GM21717 (cell line): Measurements from ENCODE around the gene KIAA0319L.
"Not testable (repeated sequence)": the region's sequence is repeated elsewhere in the genome, so short reads cannot be mapped to it uniquely, and the experiment has no call there.

Experiments
- ATAC-seq: cut with Tn5 transposase; IDR thresholded peaks from one replicate; pipeline ENCODE4 v1.9.1; 2021; ENCODE audit warnings: mild to moderate bottlenecking, moderate library complexity; ENCODE audit not compliant: unreplicated experiment

Gene KIAA0319L

DNA sequence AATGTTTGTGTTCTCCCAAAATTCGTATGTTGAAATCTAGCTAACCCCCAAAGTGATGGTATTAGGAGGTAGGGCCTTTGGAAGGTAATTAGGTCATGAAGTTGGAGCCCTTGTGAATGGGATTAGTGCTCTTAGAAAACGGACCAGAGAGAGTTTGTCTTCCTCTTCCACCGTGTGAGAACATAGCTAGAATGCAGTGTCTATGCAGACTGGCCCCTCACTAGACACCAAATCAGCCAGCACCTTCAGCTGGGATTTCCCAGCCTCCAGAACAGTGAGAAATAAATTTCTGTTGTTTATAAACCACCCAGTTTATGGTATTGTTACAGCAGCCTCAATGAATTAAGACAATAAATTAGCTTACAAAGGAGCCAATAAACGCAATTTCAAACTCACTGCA is 58.0 kb downstream of the KIAA0319L start:
- no peak for ATAC-seq

DNA sequence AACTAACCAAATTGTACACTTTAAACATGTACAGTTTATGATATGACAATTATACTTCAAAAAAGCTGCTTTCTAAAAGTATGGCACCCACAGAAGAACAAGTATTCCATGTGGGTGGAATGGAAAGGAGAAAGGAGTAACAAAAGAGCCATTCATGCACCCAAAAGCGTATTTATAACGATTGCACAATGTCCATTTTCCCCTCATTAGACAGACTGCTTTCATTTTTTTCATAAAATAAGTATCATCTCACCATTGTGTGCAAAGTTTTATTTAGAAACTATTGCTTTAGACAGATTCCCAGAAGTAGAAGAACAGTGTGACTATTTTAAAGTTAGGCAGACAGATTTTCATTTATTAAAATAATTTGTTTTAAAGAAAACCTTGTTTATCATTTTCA is 59.6 kb downstream of the KIAA0319L start:
- no peak for ATAC-seq

DNA sequence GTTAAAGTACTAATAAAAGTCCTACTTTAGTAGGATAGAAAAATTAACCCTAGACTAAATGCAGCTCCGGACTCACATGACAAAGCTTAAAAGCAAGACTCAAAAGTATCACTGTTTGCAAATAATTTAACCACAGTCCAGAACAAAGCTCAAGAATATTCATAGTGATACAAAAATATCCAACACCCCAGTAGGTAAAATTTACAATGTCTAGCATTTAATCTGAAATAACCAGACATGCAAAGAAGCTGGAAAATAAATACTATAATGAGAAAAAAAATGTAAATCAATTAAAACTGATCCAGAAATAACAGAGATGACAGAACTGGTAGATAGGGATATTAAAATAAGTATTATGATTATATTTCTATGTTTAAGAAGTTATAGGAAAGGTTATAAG is 67.0 kb downstream of the KIAA0319L start:
- no peak for ATAC-seq

DNA sequence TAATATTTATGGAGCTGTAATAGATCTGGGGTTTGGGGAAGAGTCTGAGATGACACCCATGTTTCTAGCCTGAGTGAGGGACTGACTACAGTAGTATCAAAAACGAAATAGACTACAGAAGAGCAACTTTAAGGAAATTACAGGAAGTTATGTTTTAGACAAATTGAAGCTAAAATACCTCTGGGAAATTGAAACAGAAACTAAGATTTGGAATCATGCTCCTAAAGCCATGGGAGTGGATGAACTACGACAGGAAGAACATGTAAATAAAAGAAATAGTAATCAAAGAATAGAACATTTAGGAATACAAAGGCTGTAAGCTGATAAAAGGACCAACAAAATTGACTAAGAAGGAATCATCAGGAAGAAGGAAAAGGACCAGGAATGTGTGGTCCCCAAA is 68.9 kb downstream of the KIAA0319L start:
- no peak for ATAC-seq

DNA sequence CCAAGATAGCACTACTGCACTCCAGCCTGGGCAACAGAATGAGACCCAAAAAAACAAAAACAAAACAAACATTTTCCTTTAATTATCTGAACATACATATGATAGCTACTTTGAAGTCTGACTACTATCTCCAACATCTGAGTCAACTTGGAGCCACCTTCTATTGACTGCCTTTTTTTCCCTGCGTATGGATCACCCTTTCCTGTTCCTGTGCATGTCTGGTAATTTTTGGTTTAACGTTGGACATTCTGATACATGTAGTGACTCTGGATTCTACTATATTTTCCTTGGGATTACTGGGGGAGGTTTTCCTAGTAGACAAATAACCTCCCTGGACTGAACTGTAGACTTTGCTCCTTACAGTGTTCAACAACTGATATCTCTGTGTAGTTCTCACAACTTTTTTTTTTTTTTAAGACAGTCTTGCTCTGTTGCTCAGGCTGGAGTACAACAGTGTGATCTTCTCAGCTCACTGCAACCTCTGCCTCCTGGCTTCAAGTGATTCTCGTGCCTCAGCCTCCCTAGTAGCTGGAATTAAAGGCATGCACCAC is 70.3 kb downstream of the KIAA0319L start:
- ATAC-seq = no peak

DNA sequence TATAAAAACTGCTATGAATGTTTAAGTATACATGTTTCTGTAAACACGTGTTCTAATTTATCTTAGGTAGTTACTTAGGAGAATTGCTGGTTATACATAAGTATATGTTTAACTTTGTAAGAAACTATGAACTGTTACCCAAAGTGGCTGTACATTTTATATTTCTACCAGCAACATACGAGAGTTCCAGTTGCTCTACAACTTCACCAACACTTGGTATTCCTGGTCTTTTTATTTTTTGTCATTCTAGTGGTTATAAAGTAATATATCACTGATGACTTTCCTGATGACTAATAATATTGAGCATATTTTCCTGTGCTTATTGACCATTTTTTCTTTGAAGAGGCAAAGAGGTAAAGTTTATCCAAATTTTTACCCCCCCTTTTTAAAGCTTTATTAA is 76.0 kb downstream of the KIAA0319L start:
- ATAC-seq = no peak

DNA sequence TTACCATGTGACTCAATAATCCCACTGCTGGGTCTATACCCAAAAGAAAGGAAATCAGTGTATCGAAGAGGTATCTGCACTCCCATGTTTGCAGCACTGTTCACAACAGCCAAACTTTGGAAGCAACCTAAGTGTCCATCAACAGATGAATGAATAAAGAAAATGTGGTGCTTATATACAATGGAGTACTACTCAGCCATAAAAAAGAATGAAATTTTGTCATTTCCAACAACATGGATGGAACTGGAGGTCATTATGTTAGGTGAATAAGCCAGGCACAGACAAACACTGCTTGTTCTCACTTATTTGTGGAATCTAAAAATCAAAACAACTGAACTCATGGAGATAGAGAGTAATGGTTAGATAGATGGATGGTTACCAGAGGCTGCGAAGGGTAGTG is 79.3 kb downstream of the KIAA0319L start:
- no peak for ATAC-seq

DNA sequence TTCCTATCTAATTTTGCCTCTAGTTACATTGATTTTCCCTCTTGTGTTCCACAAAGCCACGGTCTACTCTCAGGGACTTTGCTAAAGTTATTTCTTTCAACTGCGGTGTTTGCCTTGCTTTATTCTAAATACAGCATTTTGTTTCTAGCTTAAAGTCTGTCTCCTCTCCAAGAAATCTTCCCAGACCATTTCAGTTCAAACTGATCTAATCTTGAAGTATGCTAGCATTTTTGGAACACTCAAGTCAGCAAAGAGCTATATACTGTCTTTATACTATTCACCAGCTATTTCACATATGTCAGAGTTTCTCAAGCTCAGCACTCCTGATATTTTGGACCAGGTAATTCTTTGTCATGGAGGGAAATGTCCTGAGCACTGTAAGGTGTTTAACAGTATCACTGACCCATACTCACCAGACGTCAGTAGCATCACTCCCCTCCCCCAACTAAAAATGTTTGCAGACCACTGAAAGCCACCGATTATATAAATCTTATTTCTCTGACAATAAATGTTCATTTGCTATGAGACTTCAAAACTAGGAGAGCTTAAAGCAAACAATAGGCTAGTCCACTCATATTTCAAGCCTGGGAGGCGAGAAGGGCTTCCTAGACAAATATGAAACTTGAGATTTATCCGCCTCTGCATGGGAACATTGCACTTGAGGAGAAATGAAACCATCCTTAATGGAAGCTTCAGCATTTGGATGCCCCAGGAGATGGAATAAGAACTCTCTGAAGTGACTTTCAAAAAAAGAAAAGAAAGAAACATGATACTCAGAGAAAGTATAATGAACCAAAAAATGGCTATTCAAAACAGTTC is 81.1 kb downstream of the KIAA0319L start:
- no peak for ATAC-seq

DNA sequence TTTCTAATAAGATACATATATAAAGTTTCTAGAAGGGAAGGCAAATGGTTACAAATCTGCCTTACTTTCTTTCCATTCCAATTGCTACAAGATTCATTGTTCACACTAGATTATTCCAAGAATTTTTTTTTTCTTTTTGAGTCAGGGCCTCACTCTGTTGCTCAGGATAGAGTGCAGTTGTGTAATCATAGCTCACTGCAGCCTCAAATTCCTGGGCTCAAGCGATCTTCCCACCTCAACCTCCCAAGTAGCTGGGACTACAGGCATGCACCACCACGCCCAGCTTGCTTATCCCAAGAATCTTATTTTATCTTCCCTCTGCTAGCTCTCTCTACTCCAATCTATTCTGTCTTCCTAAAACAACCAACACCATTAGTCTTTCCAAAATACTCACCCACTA is 81.8 kb downstream of the KIAA0319L start:
- ATAC-seq = no peak

DNA sequence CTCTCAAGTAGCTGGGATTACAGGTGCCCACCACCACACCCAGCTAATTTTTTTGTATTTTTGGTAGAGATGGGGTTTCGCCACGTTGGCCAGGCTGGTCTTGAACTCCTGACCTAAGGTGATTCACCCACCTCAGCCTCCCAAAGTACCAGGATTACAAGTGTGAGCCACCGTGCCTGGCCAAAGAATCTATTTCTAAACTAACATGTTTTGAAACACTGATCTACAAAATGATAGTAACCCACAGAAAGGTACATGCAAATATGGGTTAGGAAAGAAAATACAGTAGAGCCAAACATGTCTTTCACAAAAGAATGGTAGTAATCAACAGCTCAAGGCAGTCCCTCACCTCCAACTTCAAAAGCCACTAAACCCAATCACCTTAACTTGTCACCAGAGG is 84.0 kb downstream of the KIAA0319L start:
- ATAC-seq = not testable (repeated sequence)

DNA sequence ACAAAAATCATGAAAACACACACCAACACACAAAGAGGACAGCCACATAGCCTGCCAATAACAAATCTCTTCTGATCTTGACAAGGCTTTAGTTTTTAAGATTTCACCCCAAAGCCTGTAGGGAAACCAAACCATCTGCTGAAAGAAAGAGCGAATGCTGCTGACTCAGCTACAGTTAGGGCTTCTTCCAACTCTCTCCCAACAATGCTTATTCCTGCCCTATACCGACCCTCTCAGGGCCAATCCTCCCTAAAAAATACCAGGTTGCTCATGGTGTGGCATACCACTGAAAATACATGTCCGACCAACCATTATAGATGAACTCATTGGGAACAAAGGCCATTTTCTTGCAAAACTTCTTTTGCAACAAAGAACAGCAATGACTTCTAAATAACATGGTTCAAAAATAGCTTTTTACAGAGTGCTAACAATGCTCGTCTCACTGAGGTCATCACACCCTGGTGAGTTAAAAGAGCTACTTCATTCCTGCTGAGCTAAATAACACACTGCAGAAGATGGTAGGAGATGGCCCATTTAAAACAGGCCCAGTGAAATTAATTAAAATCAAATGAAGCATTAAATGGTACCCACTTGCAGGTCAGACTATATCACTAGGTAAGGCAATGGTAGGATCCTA is 86.1 kb downstream of the KIAA0319L start:
- ATAC-seq = no peak

DNA sequence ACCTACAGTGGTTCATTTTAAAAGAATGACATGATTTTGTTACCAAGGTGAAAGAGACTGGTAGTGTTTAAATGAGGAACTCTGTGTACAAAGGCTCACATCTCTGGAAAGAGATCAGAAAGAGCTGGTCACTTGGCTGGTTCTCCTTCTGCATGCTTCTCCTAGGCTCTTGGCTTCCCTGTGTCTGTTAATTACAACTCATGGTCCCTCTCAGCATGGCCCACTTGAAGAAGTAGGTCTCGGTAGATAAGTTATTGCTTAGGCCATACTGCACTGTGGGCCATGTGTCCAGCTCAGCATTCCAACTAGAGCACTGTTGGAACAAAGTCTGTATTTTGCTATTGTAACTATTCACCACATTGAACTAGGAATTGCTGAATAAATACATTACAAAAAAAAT is 91.1 kb downstream of the KIAA0319L start:
- no peak for ATAC-seq

DNA sequence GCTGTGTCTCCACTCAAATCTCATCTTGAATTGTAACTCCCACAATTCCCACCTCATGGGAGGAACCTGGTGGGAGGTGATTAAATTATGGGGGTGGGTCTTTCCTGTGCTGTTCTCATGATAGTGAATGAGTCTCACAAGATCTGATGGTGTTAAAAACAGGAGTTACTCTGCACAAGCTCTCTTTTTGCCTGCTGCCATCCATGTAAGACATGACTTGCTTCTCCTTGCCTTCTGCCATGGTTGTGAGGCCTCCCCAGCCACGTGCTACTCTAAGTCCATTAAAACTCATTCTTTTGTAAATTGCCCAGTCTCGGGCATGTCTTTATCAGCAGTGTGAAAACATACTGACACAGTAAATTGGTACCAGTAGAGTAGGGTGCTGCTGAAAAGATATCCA is 93.5 kb downstream of the KIAA0319L start:
- not testable (repeated sequence) for ATAC-seq

DNA sequence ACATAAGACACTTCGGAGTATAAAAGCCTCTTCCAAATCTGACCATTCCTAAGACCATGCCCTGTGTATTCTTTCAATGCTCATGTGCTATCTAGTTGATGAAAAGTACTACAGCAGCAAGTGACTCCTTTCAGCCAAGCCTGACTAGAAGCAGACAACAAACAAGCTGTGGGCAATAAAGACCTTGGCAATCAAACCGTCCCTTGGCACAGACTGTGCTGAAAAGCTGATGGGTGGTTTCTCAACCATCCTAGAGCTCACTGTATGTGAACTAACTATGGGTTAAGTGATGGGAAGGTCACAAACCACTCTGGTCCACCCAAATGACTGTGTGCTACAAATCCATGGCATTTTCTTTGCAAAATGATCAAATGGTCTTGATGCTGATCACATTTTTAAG is 94.0 kb downstream of the KIAA0319L start:
- no peak for ATAC-seq

DNA sequence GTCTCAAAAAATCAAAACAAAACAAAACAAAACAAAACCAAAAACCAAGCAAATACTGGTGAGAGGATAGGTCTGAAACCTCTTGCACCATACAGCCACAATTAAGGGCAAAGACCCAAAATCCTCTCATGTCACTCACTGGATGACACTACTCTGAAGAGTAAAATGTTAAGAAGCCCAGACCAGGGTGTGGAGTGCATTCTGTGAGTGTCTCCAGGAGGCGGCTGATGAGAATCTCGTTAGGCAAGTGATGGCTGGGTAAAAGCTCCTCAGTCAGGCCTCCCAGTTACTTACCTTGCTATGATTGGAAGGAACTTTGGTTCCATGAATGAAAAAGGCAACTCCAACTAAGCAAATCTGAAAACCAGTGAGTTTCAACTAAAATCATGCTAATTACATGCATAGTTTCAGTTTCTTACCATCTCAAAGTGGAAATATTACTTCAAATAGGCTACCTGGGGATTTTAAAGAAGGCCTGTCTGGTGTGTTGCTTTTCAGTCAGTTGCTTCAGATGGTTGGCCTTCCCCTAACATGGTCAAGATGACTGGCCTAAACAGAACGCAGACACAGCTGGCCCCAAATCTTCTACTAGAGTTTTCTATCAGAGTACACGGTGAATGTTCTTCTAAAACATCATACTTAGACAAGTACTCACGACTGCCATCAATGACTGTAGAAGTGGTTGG is 95.1 kb downstream of the KIAA0319L start:
- no peak for ATAC-seq

DNA sequence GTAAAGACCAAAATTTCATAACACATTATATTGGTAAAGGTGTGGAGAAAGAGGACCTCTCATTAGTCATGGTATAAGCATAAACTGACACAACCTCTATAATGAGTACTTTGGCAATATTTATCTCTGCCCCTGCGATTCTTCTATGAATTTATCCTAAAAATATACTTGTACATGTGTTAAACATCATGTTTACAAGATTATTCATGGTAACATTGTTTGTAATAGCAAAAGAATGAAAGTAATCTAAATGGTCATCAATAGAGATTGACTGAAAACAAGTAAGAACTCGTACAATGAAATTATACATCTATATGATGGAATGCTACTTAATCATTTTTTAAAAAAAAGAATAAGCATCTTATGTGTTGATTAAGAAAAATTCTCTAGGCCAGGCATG is 96.4 kb downstream of the KIAA0319L start:
- no peak for ATAC-seq

DNA sequence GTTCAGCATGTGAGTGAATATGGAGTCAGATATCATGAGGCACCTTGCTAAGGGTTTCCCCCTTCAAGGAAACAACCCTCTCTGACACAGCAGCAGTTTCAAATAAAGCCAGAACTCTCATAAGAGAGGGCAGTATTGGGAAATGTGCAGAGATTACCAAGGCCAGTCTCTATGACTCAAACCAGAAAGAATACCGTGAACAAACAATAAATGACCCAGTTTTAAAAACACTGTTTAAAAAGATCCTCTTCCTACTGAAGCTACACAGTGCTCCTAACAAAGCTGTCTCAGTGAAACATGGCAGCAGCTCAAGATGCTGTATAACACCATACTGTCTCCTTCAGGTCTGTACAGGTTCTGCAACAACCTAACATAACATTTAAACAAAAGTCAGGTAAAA is 102.6 kb downstream of the KIAA0319L start:
- ATAC-seq = no peak

DNA sequence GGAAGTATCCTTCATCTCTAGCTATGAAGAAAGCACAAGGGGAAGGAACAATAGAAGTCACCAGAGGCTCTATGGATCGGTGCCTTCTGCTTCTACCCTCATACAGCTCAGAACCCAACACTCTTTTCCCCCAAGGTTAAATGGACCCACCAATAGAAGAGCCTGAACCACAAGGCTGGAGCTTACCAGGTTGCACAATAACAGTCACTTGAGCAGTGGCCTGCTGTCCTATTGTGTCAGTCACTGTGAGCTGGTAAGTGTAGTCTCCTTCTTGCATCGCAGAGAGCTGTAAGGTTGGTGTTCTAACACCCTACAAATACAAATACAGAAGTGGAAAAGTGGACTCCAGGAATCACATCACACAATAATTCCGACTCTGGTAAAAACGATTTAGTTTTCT is 103.0 kb downstream of the KIAA0319L start:
- no peak for ATAC-seq

DNA sequence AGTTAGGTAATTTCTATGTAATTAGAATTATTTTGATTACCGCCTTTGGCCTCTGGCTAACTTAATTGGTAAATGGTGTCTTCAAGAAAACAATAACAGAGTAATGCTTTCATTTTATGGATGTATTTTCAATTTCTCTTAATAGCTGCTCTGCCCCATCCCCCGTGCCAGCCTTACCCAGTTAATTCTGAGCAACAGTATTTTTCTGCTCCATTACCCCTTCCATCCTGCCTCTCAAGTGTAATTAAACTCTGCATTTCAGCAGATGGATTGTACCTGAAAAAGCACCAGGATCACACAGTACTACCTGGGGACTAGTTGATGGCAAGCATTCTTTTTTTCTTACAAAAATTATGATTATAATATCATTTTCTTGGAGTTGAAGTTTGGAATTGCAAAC is 104.2 kb downstream of the KIAA0319L start:
- no peak for ATAC-seq

DNA sequence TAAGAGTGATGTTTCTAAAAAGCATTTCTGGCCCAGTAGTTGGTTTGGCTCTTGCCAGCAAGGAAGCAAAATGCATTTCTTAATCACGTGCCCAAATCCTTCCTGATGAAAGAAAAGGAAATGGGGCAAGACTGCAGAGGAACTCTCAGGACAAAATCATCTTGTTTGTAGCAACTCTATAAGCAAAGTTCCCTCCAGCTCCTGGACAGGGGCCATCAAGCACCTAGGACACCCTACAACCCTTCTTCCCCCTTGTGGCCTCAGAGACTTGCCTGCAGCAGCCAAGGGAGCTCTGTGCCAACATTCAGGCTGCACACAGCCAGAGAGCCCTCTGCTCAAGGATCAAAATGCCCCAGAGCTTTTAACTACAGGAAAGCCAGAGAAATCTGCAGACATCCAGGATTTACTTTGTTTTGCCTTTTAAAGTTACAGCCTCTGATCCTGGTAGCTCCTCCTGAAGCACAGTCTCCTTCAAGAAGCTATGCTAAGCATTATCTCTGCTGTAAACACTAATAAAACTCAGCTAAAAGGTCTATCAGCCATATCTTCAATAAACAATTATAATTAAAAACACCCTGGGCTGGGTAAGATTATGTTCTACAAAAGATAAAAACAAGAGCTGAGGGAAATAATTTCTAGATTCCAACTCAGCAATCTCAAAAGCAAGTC is 105.0 kb downstream of the KIAA0319L start:
- no peak for ATAC-seq

DNA sequence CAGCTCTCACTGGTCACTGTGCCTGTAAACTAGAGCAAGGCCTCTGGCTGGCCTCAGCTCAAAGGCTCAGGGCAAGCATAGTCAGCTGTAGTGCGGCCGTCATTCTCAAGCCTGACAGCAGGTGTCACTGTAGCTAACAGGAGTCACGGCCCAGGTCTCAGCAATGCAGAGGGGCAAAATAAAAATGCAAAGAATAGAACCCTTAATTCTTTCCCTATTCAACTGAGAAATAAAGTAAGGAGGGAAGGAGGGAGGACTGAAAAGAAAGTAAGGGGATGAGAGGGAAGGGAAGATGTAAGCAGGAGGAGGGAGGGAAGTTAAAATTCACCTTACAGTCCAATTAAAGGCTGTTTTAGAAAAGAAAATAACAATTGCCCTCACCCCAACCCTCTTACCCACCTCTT is 106.1 kb downstream of the KIAA0319L start:
- peak; percentile 55 for ATAC-seq
